NK-92 (cell line): ENCODE measurements around the gene FAM83E.
A peak's percentile ranks its signal among the peaks of the same experiment; 100 is the strongest.
"Not testable (repeated sequence)": the region's sequence is repeated elsewhere in the genome, so short reads cannot be mapped to it uniquely, and the experiment has no call there.

ENCODE experiments used
- DNase-seq: peaks from one replicate; lab custom pipeline; 2025; ENCODE audit not compliant: unreplicated experiment; lab: John Stamatoyannopoulos, UW

Gene FAM83E

GRCh38 chr19:48614436-48615230 lies at the start of gene FAM83E:
Gene FAM83E, minus strand, starts transcription at chr19:48615076. Its CDS starts 1,704 bp downstream, at chr19:48613372.
- no peak for DNase-seq

DNA sequence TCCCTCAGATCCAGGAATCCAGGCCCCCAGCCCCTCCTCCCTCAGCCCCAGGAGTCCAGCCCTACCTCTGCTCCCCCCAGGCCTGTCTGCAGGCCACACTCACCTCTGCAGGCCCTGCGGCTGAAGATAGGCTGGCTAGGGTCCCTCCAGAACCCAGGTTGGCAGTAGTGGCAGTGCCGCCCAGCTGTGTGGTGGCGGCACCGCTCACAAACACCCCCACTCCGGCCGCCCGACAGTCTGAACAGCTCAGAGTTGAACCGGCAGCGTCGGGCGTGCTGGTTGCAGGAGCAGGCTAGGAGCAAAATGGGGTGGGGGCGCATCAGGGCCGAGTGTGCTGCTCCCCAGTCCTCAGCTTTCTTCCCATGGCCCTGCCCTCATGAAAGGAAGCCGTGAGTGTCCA lies 49.6 kb upstream of the FAM83E start:
- no peak for DNase-seq

- DNase-seq = no peak
These were observed 48.8 kb upstream of the FAM83E start for GRCh38 chr19:48663667-48664066.

DNA sequence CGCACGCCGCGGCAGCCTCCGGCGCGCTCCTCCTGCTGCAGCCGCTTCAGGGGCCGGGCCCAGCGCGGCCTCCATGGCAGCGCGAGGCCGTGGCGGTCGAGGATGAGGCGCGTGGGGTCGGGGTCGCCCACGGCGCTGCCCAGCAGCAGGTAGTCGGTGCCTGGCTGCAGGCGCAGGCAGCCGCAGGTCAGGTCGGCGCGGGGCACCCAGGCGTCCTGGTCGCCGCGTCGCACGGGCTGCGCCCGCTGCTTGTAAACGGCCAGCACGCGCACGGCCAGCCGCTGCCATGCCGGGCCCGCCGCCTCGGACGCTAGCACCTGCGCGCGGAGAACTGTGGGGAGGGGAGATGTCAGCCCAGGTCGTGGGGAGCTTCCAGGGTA lies 46.8 kb upstream of the FAM83E start:
- no peak for DNase-seq

- no peak for DNase-seq
These were observed 46.2 kb upstream of the FAM83E start for GRCh38 chr19:48660852-48661710.

- DNase-seq = no peak
These were observed 44.9 kb upstream of the FAM83E start for GRCh38 chr19:48659768-48660167.

- DNase-seq = no peak
These were observed 43.6 kb upstream of the FAM83E start for GRCh38 chr19:48658483-48658882.

GRCh38 chr19:48657828-48658227 lies 43.0 kb upstream of the FAM83E start:
- DNase-seq = not testable (repeated sequence)

- no peak for DNase-seq
These were observed 42.1 kb upstream of the FAM83E start for GRCh38 chr19:48656840-48657474.

DNA sequence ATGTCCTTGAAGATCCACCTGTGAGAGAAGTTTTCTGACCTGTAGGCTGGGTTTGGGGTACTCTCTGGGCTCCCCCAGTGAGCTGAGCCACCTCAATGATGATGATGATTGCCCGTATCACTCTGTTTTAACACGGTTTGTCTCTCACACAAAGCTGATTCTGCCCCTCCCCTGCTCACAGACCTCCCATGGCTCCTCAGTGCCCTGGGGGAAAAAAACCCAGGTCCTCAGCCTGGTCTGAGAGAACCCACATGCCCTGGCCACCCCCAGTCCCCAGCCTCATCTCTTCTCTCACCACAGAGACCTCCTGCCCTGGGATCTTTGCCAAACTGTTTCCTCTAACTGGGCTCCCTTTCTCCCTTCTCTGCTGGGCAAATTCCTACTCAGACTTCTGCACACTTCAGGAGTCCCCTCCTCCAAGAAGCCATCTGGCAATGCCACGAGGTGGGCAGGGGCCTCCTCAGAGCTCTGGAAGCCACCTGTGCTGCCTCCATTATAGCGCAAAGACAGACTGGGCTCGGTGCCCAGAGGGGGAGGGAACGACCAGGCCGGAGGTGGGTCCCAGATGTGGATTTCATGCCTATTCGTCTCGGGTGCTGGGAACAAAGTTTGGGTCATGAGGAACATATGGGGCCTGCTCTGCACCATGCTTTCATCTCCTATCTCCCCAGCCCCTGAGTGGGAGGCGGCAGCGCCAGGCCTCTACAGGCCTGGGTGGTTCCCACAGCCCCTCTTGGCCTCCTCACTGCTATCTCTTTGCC lies 39.6 kb upstream of the FAM83E start:
- no peak for DNase-seq

GRCh38 chr19:48651683-48652048 lies 36.8 kb upstream of the FAM83E start:
- no peak for DNase-seq

DNA sequence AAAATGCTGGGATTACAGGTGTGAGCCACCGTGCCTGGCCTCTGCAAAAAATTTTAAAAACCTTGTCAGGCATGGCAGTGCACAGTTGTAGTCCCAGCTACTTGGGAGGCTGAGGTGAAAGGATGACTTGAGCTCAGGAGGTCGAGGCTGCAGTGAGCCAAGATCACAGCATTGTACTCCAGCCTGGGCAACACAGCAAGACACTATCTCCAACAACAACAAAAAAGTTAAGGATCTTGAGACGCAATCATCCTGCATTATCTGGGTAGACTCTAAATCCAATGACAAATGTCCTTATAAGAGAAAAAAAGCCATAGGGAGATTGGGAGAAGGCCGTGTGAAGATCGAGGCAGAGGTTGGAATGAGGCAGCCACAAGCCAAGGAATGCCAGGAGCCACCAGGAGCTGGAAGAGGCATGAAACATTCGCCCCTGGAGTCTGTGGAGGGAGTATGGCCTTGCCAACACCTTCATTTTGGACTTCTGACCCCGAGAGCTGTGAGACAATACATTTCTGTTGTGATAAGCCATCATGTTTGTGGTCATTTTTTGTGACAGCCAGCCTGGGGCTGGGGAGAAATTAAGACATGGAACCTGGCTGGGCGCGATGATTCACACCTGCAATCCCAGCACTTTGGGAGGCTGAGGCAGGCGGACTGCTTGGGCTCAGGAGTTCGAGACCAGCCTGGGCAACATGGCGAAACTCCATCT lies 36.3 kb upstream of the FAM83E start:
- no peak for DNase-seq

- DNase-seq = no peak
These were observed 33.3 kb upstream of the FAM83E start for GRCh38 chr19:48648134-48648533.

DNA sequence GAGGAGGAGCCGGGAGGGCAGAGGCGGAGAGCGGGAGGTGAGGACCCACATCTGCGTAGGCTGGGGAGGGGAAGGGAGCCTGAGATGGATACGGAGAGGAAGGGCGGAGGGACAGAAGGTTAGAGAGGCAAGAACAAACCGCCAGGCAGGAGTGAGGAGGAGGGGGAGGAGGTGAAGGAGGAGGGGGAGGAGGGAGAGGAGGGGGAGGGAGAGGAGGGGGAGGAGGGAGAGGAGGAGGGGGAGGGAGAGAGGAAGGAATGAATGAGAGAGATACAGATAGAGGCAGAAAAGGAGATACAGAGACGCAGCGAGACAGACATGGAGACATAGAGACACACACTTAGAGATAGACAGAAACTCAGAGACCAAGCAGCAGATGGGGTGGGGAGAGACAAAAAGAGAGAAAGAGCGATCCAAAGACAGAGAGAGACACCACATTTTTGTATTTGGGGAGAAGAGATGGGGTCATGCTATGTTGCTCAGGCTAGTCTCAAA lies 31.9 kb upstream of the FAM83E start:
- no peak for DNase-seq

DNA sequence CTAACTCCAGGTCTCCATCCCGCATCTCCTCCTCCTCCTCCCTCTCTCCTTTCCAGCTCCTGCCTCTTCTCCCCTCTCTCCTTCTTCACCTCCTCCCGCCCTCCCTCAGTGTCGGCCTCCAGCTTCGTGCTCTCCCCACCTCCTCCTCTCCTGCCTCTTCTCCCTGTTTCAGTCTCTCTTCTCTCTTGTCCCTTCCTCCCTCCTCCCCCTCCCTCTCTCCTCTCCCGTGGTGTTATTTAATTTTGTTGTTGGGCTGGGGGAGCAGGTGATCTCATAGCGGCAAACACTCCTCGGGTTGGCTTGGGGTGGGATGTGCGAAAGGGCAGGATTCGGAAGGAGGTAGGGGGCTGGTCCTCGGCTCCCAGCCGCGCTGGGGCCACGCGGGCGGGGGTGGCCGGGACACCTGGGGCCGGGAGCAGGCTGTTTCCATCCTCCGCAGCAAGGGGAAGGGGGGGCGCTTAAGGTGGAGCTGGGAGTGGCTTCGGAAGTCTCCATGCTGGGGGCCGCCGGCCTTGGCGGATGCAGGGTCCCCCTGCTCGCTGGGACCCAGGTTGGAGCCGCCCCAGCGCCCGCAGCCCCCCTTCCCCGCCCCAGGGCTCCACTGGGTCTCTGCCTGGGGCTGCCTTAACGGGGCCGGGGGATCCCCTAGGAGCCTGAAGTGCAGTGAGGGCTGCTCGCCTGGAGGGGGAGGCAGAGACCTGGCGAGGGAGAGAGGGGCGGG lies 31.3 kb upstream of the FAM83E start, which contains the start of gene CA11:
CA11 (minus strand) TSS at position 187 of the 721 bp plus-strand sequence. CDS start 555 bp downstream, outside the sequence.
- peak; percentile 67 for DNase-seq

- DNase-seq = no peak
These were observed 30.7 kb upstream of the FAM83E start for GRCh38 chr19:48645620-48646000.

- DNase-seq = no peak
These were observed 30.2 kb upstream of the FAM83E start for GRCh38 chr19:48644839-48645619.

DNA sequence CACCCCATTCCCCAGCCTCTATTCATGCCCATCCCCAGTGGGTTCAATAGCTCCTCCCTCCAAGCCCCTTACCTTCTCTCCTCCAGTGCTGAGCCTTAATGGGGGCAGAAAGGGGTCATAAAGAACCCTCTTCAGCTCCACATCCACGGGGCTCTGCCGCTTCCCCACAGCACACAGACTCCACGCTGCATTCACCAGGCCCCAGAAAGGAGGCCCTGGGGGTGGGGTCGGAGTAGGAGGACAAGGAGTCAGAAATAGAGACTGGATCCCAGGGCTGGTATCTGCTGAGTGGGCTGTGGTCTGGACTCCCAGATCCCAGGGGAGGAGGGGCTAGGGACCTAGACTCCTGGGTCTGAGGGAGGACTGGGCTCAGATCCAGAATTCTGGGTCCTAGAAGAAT lies 29.5 kb upstream of the FAM83E start:
- no peak for DNase-seq

GRCh38 chr19:48642862-48643261 lies 28.0 kb upstream of the FAM83E start:
- no peak for DNase-seq
